K562 (cell line): ENCODE data around the gene ZDHHC8. TPM values are rescaled to one million over a fixed set of nuclear protein-coding genes. Genes with fewer than 3 reads are reported as not detected.

Source experiments
- CHD2 ChIP-seq: IDR thresholded peaks from 2 replicates; pipeline ENCODE4 v1.6.1; 2011; ENCODE audit warnings: low read depth, low read length
- EHMT2 ChIP-seq: fragments of 450-650 bp; IDR thresholded peaks from 2 replicates; pipeline ENCODE4 v1.6.1; 2018; ENCODE audit warnings: antibody characterized with exemption
- ETV5 ChIP-seq: sonication (generic); formaldehyde crosslinking; IDR thresholded peaks from 2 replicates; pipeline ENCODE4 v1.4.0; 2020; ENCODE audit warnings: low read depth, mild to moderate bottlenecking, missing genetic modification reagents
- FOXP4 ChIP-seq: sonication (generic); formaldehyde crosslinking; IDR thresholded peaks from 2 replicates; pipeline ENCODE4 v1.8.0; 2022; ENCODE audit warnings: mild to moderate bottlenecking, missing genetic modification reagents, borderline replicate concordance
- HIVEP1 ChIP-seq: fragments of 250-450 bp; sonication (Bioruptor Pico); IDR thresholded peaks from 2 replicates; pipeline ENCODE4 v1.4.0; 2020; ENCODE audit warnings: mild to moderate bottlenecking
- MAFF ChIP-seq: IDR thresholded peaks from 2 replicates; pipeline ENCODE4 v1.6.1; 2012; ENCODE audit warnings: low read length, improper control_type of control experiment
- NELFE ChIP-seq: IDR thresholded peaks from 2 replicates; pipeline ENCODE4 v1.6.1; 2011; ENCODE audit warnings: mild to moderate bottlenecking; ENCODE audit not compliant: insufficient read depth, insufficient read length
- NR2C1 ChIP-seq, 2 experiments: fragments of 450-650 bp; IDR thresholded peaks; 2 replicates each; pipeline ENCODE4 v1.6.1; 2017; ENCODE audit warnings: mild to moderate bottlenecking in 2 of 2, antibody characterized with exemption in 1 of 2, inconsistent platforms in 1 of 2, missing compliant biosample characterization in 1 of 2, missing genetic modification characterization in 1 of 2
- PCBP1 ChIP-seq: fragments of 200-400 bp; formaldehyde crosslinking; IDR thresholded peaks from 2 replicates; pipeline ENCODE4 v1.6.1; 2018; ENCODE audit warnings: mild to moderate bottlenecking, low read depth, low read length; ENCODE audit not compliant: poor library complexity, severe bottlenecking
- PHB ChIP-seq: fragments of 250-450 bp; sonication (Bioruptor Pico); IDR thresholded peaks from 2 replicates; pipeline ENCODE4 v1.5.0; 2021
- RBM14 ChIP-seq: fragments of 200-400 bp; formaldehyde crosslinking; IDR thresholded peaks from 2 replicates; pipeline ENCODE4 v1.6.1; 2018; ENCODE audit warnings: low read depth, mild to moderate bottlenecking, low read length, moderate library complexity, borderline replicate concordance; ENCODE audit not compliant: insufficient read depth
- ZNF124 ChIP-seq: sonication (generic); formaldehyde crosslinking; IDR thresholded peaks from 2 replicates; pipeline ENCODE4 v1.8.1; 2022; ENCODE audit warnings: missing genetic modification reagents
- ZNF282 ChIP-seq: sonication (generic); formaldehyde crosslinking; IDR thresholded peaks from 2 replicates; pipeline ENCODE4 v1.8.1; 2023; ENCODE audit warnings: missing genetic modification reagents
- ZNF584 ChIP-seq: fragments of 200-800 bp; sonication (Bioruptor generic); IDR thresholded peaks from 2 replicates; pipeline ENCODE4 v1.6.1; 2016; ENCODE audit warnings: low read depth, mild to moderate bottlenecking, missing genetic modification characterization, missing compliant biosample characterization
- ZNF589 ChIP-seq: fragments of 200-800 bp; sonication (Bioruptor generic); IDR thresholded peaks from 2 replicates; pipeline ENCODE4 v1.6.1; 2016; ENCODE audit warnings: low read depth, missing genetic modification characterization, missing compliant biosample characterization
- polyA plus RNA-seq, 8 experiments: library from polyadenylated mRNA; depleted of rRNA in 4 of 8; stranded (reverse) in 5 of 8; unstranded in 3 of 8; fragments of >200 nt; fragmentation: Nextera tagmentation in 2 of 8; fragmentation: Illumina TruSeq in 1 of 8; extraction: Ambion mirVana in 2 of 8; extraction: Trizol in 1 of 8; gene quantifications; 2 replicates each; pipeline versions ENCODE4 v1.2.1 to v1.2.3, GENCODE V29; 2011 to 2014; ENCODE audit warnings: inconsistent platforms in 1 of 8, missing spikeins in 1 of 8
- total RNA-seq, 7 experiments: library from RNA; depleted of rRNA in 6 of 7; stranded (reverse); fragments of >200 nt in 6 of 7; fragmentation: Illumina TruSeq in 2 of 7; extraction: Trizol in 2 of 7; gene quantifications; 2 replicates each; pipeline versions ENCODE4 v1.2.1 to v1.2.3, GENCODE V29; 2011 to 2021; ENCODE audit warnings: low replicate concordance in 1 of 7
- TF ChIP-seq, protein P1 (sequence below): sonication (generic); formaldehyde crosslinking; IDR thresholded peaks from 2 replicates; pipeline ENCODE4 v1.8.0; 2022; ENCODE audit warnings: missing genetic modification reagents, mild to moderate bottlenecking, moderate library complexity, borderline replicate concordance
- TF ChIP-seq, protein P2 (sequence below), 2 experiments: fragments of 450-650 bp; IDR thresholded peaks; 2 replicates each; pipeline ENCODE4 v1.6.1; 2016; ENCODE audit warnings: mild to moderate bottlenecking in 2 of 2, borderline replicate concordance in 1 of 2, low read depth in 1 of 2, moderate library complexity in 1 of 2

ZDHHC8 gene
- total and polyA plus RNA-seq, 9 of the 15 experiments (the other 6 are each of a cell fraction or from before 2014, with no cell fraction given) = 0.04 to 109 (median 16.4) TPM

GRCh38 chr22:20167643-20168322 lies 36.2 kb downstream of the ZDHHC8 start (continued):
- TF ChIP-seq, protein P1, sequence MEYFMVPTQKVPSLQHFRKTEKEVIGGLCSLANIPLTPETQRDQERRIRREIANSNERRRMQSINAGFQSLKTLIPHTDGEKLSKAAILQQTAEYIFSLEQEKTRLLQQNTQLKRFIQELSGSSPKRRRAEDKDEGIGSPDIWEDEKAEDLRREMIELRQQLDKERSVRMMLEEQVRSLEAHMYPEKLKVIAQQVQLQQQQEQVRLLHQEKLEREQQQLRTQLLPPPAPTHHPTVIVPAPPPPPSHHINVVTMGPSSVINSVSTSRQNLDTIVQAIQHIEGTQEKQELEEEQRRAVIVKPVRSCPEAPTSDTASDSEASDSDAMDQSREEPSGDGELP = peak; percentile 43; the same call in 1 of the 2 replicates
- TF ChIP-seq ZNF584 (CRISPR knock-in tag) (no peak), MAFF (no peak), ETV5 (no peak), ZNF282 (peak; percentile 26; the same call in 1 of the 2 replicates), ZNF589 (CRISPR knock-in tag) (no peak), PCBP1 (peak; percentile 56), HIVEP1 (CRISPR knock-in tag) (no peak), RBM14 (no peak), NR2C1 (IDR thresholded peaks at IDR 0.05) (no peak), NR2C1 (tag; IDR thresholded peaks at IDR 0.05) (no peak), ZNF124 (CRISPR knock-in tag) (no peak), PHB (CRISPR knock-in tag) (no peak), EHMT2 (peak; percentile 86), CHD2 (no peak), FOXP4 (CRISPR knock-in tag) (no peak), NELFE (no peak)
- TF ChIP-seq, protein P2, sequence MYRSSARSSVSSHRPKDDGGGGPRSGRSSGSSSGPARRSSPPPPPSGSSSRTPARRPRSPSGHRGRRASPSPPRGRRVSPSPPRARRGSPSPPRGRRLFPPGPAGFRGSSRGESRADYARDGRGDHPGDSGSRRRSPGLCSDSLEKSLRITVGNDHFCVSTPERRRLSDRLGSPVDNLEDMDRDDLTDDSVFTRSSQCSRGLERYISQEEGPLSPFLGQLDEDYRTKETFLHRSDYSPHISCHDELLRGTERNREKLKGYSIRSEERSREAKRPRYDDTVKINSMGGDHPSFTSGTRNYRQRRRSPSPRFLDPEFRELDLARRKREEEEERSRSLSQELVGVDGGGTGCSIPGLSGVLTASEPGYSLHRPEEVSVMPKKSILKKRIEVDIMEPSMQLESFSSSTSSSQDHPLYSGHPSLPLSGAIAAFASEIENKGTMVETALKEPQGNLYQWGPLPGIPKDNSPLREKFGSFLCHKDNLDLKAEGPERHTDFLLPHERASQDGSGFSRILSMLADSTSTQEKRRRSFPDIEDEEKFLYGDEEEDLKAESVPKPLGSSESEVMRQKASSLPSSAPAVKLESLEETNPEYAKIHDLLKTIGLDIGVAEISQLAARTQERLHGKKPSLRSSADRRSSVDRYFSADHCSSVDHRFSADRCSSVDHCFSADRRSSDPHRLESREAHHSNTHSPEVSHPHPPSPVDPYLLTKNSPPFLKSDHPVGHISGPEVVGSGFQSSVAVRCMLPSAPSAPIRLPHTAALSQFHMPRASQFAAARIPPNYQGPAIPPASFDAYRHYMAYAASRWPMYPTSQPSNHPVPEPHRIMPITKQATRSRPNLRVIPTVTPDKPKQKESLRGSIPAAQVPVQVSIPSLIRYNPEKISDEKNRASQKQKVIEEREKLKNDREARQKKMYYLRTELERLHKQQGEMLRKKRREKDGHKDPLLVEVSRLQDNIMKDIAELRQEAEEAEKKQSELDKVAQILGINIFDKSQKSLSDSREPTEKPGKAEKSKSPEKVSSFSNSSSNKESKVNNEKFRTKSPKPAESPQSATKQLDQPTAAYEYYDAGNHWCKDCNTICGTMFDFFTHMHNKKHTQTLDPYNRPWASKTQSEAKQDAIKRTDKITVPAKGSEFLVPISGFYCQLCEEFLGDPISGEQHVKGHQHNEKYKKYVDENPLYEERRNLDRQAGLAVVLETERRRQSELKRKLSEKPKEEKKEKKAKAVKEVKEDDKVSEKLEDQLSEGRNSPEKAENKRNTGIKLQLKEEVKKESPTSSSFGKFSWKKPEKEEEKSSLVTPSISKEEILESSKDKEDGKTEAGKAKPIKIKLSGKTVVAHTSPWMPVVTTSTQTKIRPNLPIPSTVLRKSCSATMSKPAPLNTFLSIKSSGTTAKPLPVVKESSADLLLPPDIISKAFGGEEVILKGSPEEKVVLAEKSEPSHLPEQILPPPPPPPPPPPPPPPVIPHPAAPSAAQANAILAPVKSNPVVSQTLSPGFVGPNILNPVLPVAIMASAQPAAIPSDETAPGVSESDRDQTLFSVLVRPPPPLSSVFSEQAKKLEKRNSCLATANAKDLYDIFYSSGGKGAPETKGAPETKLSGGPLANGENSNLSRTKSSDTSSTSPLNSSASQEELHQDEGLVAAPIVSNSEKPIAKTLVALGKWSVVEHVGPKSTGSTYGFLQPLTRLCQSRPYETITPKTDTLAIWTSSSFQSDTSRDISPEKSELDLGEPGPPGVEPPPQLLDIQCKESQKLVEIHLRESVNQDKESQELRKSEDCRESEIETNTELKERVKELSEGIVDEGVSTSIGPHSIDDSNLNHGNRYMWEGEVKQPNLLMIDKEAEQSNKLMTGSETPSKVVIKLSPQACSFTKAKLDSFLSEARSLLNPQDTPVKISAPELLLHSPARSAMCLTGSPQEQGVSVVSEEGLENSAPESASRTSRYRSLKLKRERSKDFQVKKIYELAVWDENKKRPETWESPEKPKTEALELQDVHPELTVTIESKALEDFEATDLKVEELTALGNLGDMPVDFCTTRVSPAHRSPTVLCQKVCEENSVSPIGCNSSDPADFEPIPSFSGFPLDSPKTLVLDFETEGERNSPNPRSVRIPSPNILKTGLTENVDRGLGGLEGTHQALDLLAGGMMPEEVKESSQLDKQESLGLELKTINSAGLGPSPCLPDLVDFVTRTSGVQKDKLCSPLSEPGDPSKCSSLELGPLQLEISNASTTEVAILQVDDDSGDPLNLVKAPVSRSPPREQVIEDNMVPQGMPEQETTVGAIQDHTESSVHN (IDR thresholded peaks at IDR 0.05; ENCODE audit: borderline replicate concordance in 1 of 2, low read depth in 1 of 2) = no peak
